GM12891 (cell line): Measurements from ENCODE around the gene NKIRAS2.

Experiments
- DNase-seq: peaks from one replicate; pipeline ENCODE4 v3.0.0; 2011; ENCODE audit warnings: low spot score; ENCODE audit not compliant: insufficient read length
- FAIRE-seq: peaks from 2 replicates; lab custom pipeline; 2011; peaks lifted over from hg19 to GRCh38; lab: Jason Lieb, UNC
- PAX5 ChIP-seq: IDR thresholded peaks from 2 replicates; pipeline ENCODE4 v1.6.1; 2011; ENCODE audit warnings: low read length, moderate library complexity, mild to moderate bottlenecking; ENCODE audit not compliant: insufficient read depth, severe bottlenecking
- POLR2A ChIP-seq: IDR thresholded peaks from 2 replicates; pipeline ENCODE4 v1.6.1; 2011; ENCODE audit warnings: low read depth, low read length, control low read depth
- POLR2AphosphoS5 ChIP-seq: IDR thresholded peaks from 2 replicates; pipeline ENCODE4 v1.6.1; 2011; ENCODE audit warnings: low read depth, low read length, control low read depth
- POU2F2 ChIP-seq: IDR thresholded peaks from 2 replicates; pipeline ENCODE4 v1.6.1; 2011; ENCODE audit warnings: low read depth, mild to moderate bottlenecking, control low read depth, low read length, moderate library complexity
- SPI1 ChIP-seq: IDR thresholded peaks from 2 replicates; pipeline ENCODE4 v1.6.1; 2011; ENCODE audit warnings: low read depth, low read length, control low read depth
- TAF1 ChIP-seq: IDR thresholded peaks from 2 replicates; pipeline ENCODE4 v1.6.1; 2011; ENCODE audit warnings: low read depth, low read length, control low read depth

Gene NKIRAS2

GRCh38 chr17:42067371-42068091 lies 47.6 kb downstream of the NKIRAS2 start:
- TF ChIP-seq POLR2AphosphoS5 (no peak), PAX5 (no peak), TAF1 (no peak), SPI1 (no peak), POLR2A (no peak), POU2F2 (no peak)
- DNase-seq (no peak), FAIRE-seq (peak; percentile 94)

- FAIRE-seq: no peak
- DNase-seq: no peak
- TF ChIP-seq SPI1: no peak
- TF ChIP-seq POLR2AphosphoS5: no peak
- no peak for TF ChIP-seq TAF1
- TF ChIP-seq PAX5: no peak
- TF ChIP-seq POU2F2: no peak
- no peak for TF ChIP-seq POLR2A
These were observed 49.1 kb downstream of the NKIRAS2 start for GRCh38 chr17:42068979-42069378.

GRCh38 chr17:42071810-42072209 lies 51.9 kb downstream of the NKIRAS2 start:
- FAIRE-seq (no peak), DNase-seq (no peak)
- TF ChIP-seq POU2F2 (no peak), POLR2AphosphoS5 (no peak), TAF1 (no peak), PAX5 (no peak), POLR2A (no peak), SPI1 (no peak)

- FAIRE-seq (no peak), DNase-seq (no peak)
- TF ChIP-seq POLR2AphosphoS5 (no peak), POU2F2 (no peak), SPI1 (peak; percentile 49; the same call in 1 of the 2 replicates)
These were observed 52.7 kb downstream of the NKIRAS2 start for GRCh38 chr17:42072323-42073187.
